IMR-90 (cell line): Measurements from ENCODE around the gene ERBB4. TPM values are rescaled to one million over a fixed set of nuclear protein-coding genes. Genes with fewer than 3 reads are reported as not detected.

ENCODE experiments used
- ATAC-seq: fragments of 200-7000 bp; cut with Tn5 transposase; 2 replicates; pipeline ENCODE4 v1.9.1; 2020; ENCODE audit warnings: low read depth, mild to moderate bottlenecking, moderate library complexity
- BruUV-seq: library from RNA; stranded (reverse); fragments of 400-500 nt; replicated peaks from 2 replicates; lab custom pipeline; 2021; lab: Mats Ljungman, UMichigan
- CTCF ChIA-PET: fragments of 300-600 bp; formaldehyde crosslinking; extraction: SDS; loops from one replicate; lab custom pipeline; 2021; ENCODE audit warnings: antibody characterized with exemption; lab: Yijun Ruan, JAX
- POLR2A ChIA-PET: fragments of 300-600 bp; sonication (Branson Sonifier 250); formaldehyde crosslinking; loops from one replicate; lab custom pipeline; 2022; ENCODE audit warnings: antibody characterized with exemption; ENCODE audit not compliant: unreplicated experiment; lab: Charles Lee
- DNase-seq: peaks from one replicate; pipeline ENCODE4 v3.0.0; 2013
- H2AFZ ChIP-seq: replicated peaks from 2 replicates; pipeline ENCODE3; 2013; ENCODE audit warnings: low read length, mild to moderate bottlenecking; ENCODE audit not compliant: poor library complexity
- H2AK5ac ChIP-seq: 2 replicates; pipeline ENCODE4 v1.6.1; 2013; ENCODE audit warnings: low read depth, low read length, inconsistent platforms
- H2AK9ac ChIP-seq: replicated peaks from 2 replicates; pipeline ENCODE3; 2013; ENCODE audit warnings: mild to moderate bottlenecking, low read depth, low read length, moderate library complexity; ENCODE audit not compliant: poor library complexity
- H2BK120ac ChIP-seq: 2 replicates; pipeline ENCODE4 v1.6.1; 2013; ENCODE audit warnings: low read depth, low read length, inconsistent platforms
- H2BK15ac ChIP-seq: 3 replicates; pipeline ENCODE4 v1.6.1; 2013; ENCODE audit warnings: low read depth, low read length, inconsistent platforms
- H2BK20ac ChIP-seq: 2 replicates; pipeline ENCODE4 v1.6.1; 2013; ENCODE audit warnings: low read depth, mild to moderate bottlenecking, inconsistent platforms, low read length, moderate library complexity
- H2BK5ac ChIP-seq: 2 replicates; pipeline ENCODE4 v1.6.1; 2013; ENCODE audit warnings: mild to moderate bottlenecking, low read depth, low read length, inconsistent platforms; ENCODE audit not compliant: poor library complexity, severe bottlenecking
- H3K14ac ChIP-seq: replicated peaks from 2 replicates; pipeline ENCODE4 v1.6.1; 2013; ENCODE audit warnings: low read depth, low read length, inconsistent platforms
- H3K18ac ChIP-seq: 2 replicates; pipeline ENCODE4 v1.6.1; 2013; ENCODE audit warnings: low read depth, low read length, control low read depth
- H3K23ac ChIP-seq: 2 replicates; pipeline ENCODE4 v1.6.1; 2013; ENCODE audit warnings: low read depth, low read length, inconsistent platforms
- H3K27ac ChIP-seq: 2 replicates; pipeline ENCODE4 v1.5.1; 2013; ENCODE audit warnings: mild to moderate bottlenecking, control low read depth, low read length; ENCODE audit not compliant: insufficient read depth
- H3K27me3 ChIP-seq: 2 replicates; pipeline ENCODE4 v1.6.1; 2013; ENCODE audit warnings: low read length; ENCODE audit not compliant: control insufficient read depth, insufficient read depth
- H3K36me3 ChIP-seq: 2 replicates; pipeline ENCODE4 v1.6.1; 2013; ENCODE audit warnings: low read length, mixed read lengths; ENCODE audit not compliant: control insufficient read depth, insufficient read depth
- H3K4ac ChIP-seq: 2 replicates; pipeline ENCODE4 v1.6.1; 2013; ENCODE audit warnings: low read depth, low read length, inconsistent platforms
- H3K4me1 ChIP-seq: 2 replicates; pipeline ENCODE4 v1.6.1; 2013; ENCODE audit warnings: low read length, mixed read lengths; ENCODE audit not compliant: control insufficient read depth, insufficient read depth
- H3K4me2 ChIP-seq: 2 replicates; pipeline ENCODE4 v1.6.1; 2013; ENCODE audit warnings: low read depth, mild to moderate bottlenecking, control low read depth, low read length, moderate library complexity
- H3K4me3 ChIP-seq: 2 replicates; pipeline ENCODE4 v1.5.1; 2013; ENCODE audit warnings: low read depth, mild to moderate bottlenecking, control low read depth, low read length, moderate library complexity; ENCODE audit not compliant: insufficient read depth
- H3K56ac ChIP-seq: 2 replicates; pipeline ENCODE4 v1.6.1; 2013; ENCODE audit warnings: low read length, inconsistent platforms; ENCODE audit not compliant: insufficient read depth; ENCODE audit errors: extremely low read depth
- H3K79me1 ChIP-seq, 2 experiments: 2 replicates each; pipeline ENCODE4 v1.6.1; 2013; ENCODE audit warnings: low read length in 2 of 2, inconsistent platforms in 1 of 2, low read depth in 1 of 2
- H3K9ac ChIP-seq: 2 replicates; pipeline ENCODE4 v1.6.1; 2013; ENCODE audit warnings: low read depth, low read length, control low read depth
- H3K9me1 ChIP-seq: 2 replicates; pipeline ENCODE4 v1.6.1; 2013; ENCODE audit warnings: low read length, inconsistent platforms; ENCODE audit not compliant: insufficient read depth
- H3K9me3 ChIP-seq: 2 replicates; pipeline ENCODE4 v1.6.1; 2013; ENCODE audit warnings: low read length; ENCODE audit not compliant: control insufficient read depth, insufficient read depth
- H4K20me1 ChIP-seq: 2 replicates; pipeline ENCODE4 v1.6.1; 2013; ENCODE audit warnings: low read length, inconsistent platforms; ENCODE audit not compliant: insufficient read depth
- H4K5ac ChIP-seq: 2 replicates; pipeline ENCODE4 v1.6.1; 2013; ENCODE audit warnings: mild to moderate bottlenecking, low read depth, low read length, control low read depth
- H4K8ac ChIP-seq, 2 experiments: 2 replicates each; pipeline ENCODE4 v1.6.1; 2013; ENCODE audit warnings: low read depth in 2 of 2, low read length in 2 of 2, control low read depth in 1 of 2, inconsistent platforms in 1 of 2
- H4K91ac ChIP-seq: 2 replicates; pipeline ENCODE4 v1.6.1; 2013; ENCODE audit warnings: low read depth, low read length, inconsistent platforms; ENCODE audit not compliant: insufficient read depth
- CEBPB ChIP-seq: IDR thresholded peaks from 2 replicates; pipeline ENCODE4 v1.6.1; 2012; ENCODE audit warnings: low read depth, low read length, improper control_type of control experiment
- CHD1 ChIP-seq: IDR thresholded peaks from 2 replicates; pipeline ENCODE4 v1.6.1; 2012; ENCODE audit warnings: low read depth, low read length, improper control_type of control experiment
- CTCF ChIP-seq: conservative IDR thresholded peaks from 2 replicates; pipeline ENCODE4 v1.5.1; 2012; ENCODE audit warnings: mild to moderate bottlenecking, low read depth, low read length, improper control_type of control experiment
- FOS ChIP-seq: fragments of 150-350 bp; IDR thresholded peaks from 2 replicates; pipeline ENCODE4 v1.6.1; 2016; ENCODE audit warnings: low read depth, low read length
- MAFK ChIP-seq: IDR thresholded peaks from 2 replicates; pipeline ENCODE4 v1.6.1; 2012; ENCODE audit warnings: low read depth, low read length, improper control_type of control experiment
- NFE2L2 ChIP-seq: fragments of 150-350 bp; IDR thresholded peaks from 2 replicates; pipeline ENCODE4 v1.6.1; 2016; ENCODE audit warnings: low read depth, mild to moderate bottlenecking, low read length
- POLR2A ChIP-seq: IDR thresholded peaks from 2 replicates; pipeline ENCODE4 v1.6.1; 2012; ENCODE audit warnings: mild to moderate bottlenecking, low read depth, low read length
- RAD21 ChIP-seq: IDR thresholded peaks from 2 replicates; pipeline ENCODE4 v1.6.1; 2012; ENCODE audit warnings: low read length, improper control_type of control experiment
- RFX5 ChIP-seq: IDR thresholded peaks from 2 replicates; pipeline ENCODE4 v1.8.0; 2012; ENCODE audit warnings: low read depth, mild to moderate bottlenecking, low read length, moderate library complexity
- SMC3 ChIP-seq: fragments of 150-350 bp; IDR thresholded peaks from 2 replicates; pipeline ENCODE4 v1.6.1; 2016; ENCODE audit warnings: low read depth, mild to moderate bottlenecking, antibody characterized with exemption, low read length, moderate library complexity
- WGBS, 2 experiments: methylation state at CpG; one replicate each; pipeline versions ENCODE4 v1.1.5 to v1.1.7; 2013; ENCODE audit warnings: missing lambda C conversion rate in 2 of 2; ENCODE audit not compliant: insufficient read length in 1 of 2; ENCODE audit errors: extremely low coverage in 2 of 2; 5-methylcytosine and 5-hydroxymethylcytosine counted together
- dilution Hi-C: fragments of 300-500 bp; cut with HindIII; formaldehyde crosslinking; loops from one replicate; pipeline ENCODE4 v1.14.3; 2018; ENCODE audit warnings: low sequenced_read_pairs; ENCODE audit not compliant: unreplicated experiment
- in situ Hi-C: fragments of 300-500 bp; cut with MboI; formaldehyde crosslinking; loops from 3 replicates; pipeline ENCODE4 v1.14.3; 2019; ENCODE audit warnings: low sequenced_read_pairs, inconsistent platforms, mixed read lengths
- intact Hi-C: fragments of 100-400 bp; cut with micrococcal nuclease; formaldehyde crosslinking; loops from 2 replicates; pipeline ENCODE4 v1.10.0; 2022
- polyA plus RNA-seq, 3 experiments: library from polyadenylated mRNA; depleted of rRNA; stranded (reverse); fragments of >200 nt; gene quantifications; 2 replicates each; pipeline ENCODE4 v1.2.3, GENCODE V29; 2012; ENCODE audit warnings: low replicate concordance in 1 of 3
- total RNA-seq: library from RNA; depleted of rRNA; stranded (reverse); fragments of >200 nt; gene quantifications from 2 replicates; pipeline ENCODE4 v1.2.3, GENCODE V29; 2012
- TF ChIP-seq, protein P1 (sequence below): fragments of 150-350 bp; IDR thresholded peaks from 2 replicates; pipeline ENCODE4 v1.6.1; 2017; ENCODE audit warnings: mild to moderate bottlenecking, antibody characterized with exemption, low read length, low read depth
- TF ChIP-seq, protein P2 (sequence below): fragments of 150-350 bp; IDR thresholded peaks from 2 replicates; pipeline ENCODE4 v1.6.1; 2016; ENCODE audit warnings: low read depth, mild to moderate bottlenecking, low read length, moderate library complexity, borderline replicate concordance

ERBB4 gene
- total and polyA plus RNA-seq, 2 of the 4 experiments (the other 2 are of a cell fraction), result not detected

DNA sequence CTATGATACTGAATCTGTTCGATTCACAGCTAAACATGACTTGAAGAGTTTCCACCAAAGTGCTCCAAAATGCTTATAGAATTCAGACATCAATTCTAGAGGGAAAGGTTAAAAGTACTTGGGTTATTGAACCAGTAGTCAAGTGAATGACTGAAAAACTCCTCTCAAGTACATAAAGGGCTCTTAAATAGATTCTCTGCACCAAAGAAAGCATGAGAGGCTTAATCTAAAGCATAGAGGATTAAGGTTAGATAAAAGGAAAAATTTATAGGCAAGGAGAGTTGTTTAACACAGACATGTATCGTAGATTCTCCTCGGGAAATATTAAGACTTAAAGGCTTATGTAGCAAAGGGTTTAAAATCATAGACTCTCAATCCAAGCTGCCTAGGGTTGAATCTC is 701.4 kb downstream of the ERBB4 start:
- Histone ChIP-seq H3K56ac (no peak overlapping the region), H3K9ac (no peak overlapping the region), H3K9me1 (no peaks in the 10 kb centered on the region), H2BK15ac (no peak overlapping the region), H3K4me1 (no peaks in the 10 kb centered on the region), H3K14ac (no peak overlapping the region), H3K36me3 (no peaks in the 10 kb centered on the region), H3K27ac (no peak overlapping the region), H3K4me2 (no peak overlapping the region), H3K23ac (no peak overlapping the region), H3K18ac (no peak overlapping the region), H3K79me1 (no peaks in the 10 kb centered on the region), H4K91ac (no peak overlapping the region), H2AFZ (no peak overlapping the region), H2AK5ac (no peak overlapping the region), H3K27me3 (no peaks in the 10 kb centered on the region), H4K8ac (no peak overlapping the region), H2BK120ac (no peak overlapping the region), H2BK5ac (no peak overlapping the region), H2AK9ac (no peak overlapping the region), H4K20me1 (no peaks in the 10 kb centered on the region), H3K4me3 (no peak overlapping the region), H3K4ac (no peak overlapping the region), H4K5ac (no peak overlapping the region), H3K9me3 (no peaks in the 10 kb centered on the region), H2BK20ac (no peak overlapping the region)
- intact Hi-C loops, result no loop called here
- DNase-seq (no peak), ATAC-seq (no peak)
- ChIA-PET POLR2A (no interaction called here), CTCF (no interaction called here)
- TF ChIP-seq NFE2L2 (no peak), FOS (no peak), CEBPB (no peak), RAD21 (no peak), MAFK (no peak), POLR2A (no peak), SMC3 (no peak), CTCF (no peak), RFX5 (no peak), CHD1 (no peak)
- TF ChIP-seq, protein P1, sequence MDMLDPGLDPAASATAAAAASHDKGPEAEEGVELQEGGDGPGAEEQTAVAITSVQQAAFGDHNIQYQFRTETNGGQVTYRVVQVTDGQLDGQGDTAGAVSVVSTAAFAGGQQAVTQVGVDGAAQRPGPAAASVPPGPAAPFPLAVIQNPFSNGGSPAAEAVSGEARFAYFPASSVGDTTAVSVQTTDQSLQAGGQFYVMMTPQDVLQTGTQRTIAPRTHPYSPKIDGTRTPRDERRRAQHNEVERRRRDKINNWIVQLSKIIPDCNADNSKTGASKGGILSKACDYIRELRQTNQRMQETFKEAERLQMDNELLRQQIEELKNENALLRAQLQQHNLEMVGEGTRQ, result no peak
- TF ChIP-seq, protein P2, sequence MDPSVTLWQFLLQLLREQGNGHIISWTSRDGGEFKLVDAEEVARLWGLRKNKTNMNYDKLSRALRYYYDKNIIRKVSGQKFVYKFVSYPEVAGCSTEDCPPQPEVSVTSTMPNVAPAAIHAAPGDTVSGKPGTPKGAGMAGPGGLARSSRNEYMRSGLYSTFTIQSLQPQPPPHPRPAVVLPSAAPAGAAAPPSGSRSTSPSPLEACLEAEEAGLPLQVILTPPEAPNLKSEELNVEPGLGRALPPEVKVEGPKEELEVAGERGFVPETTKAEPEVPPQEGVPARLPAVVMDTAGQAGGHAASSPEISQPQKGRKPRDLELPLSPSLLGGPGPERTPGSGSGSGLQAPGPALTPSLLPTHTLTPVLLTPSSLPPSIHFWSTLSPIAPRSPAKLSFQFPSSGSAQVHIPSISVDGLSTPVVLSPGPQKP, result no peak
- in situ Hi-C loops, result no loop called here
- dilution Hi-C loops, result no loop called here
- no CpG with 5 or more reads among the region's 3 CpGs for WGBS, 2 experiments
- no TSS peak for BruUV-seq
